ENCODE data around the gene GPR142. TPM values are rescaled to one million over a fixed set of nuclear protein-coding genes. Genes with fewer than 3 reads are reported as not detected.

The GPR142 gene
- total RNA-seq, 1 donor: not detected

GRCh38 chr17:74408815-74409214, 41.5 kb downstream of the GPR142 start:
- Histone ChIP-seq H3K4me2 (ENCODE audit: insufficient read depth, low read length) (no peak overlapping the region), H4K20me1 (ENCODE audit: insufficient read depth, low read length) (no peaks in the 10 kb centered on the region), H3K79me2 (ENCODE audit: insufficient read depth, low read length) (no peaks in the 10 kb centered on the region), H3K9me3 (ENCODE audit: low read depth, low read length) (no peaks in the 10 kb centered on the region), H3K27ac (ENCODE audit: low read depth, low read length) (no peak overlapping the region), H3K27me3 (ENCODE audit: insufficient read depth, low read length) (no peaks in the 10 kb centered on the region), H3K4me1 (ENCODE audit: insufficient read depth, low read length) (no peaks in the 10 kb centered on the region), H2AFZ (ENCODE audit: low read length) (no peak overlapping the region), H3K4me3 (ENCODE audit: insufficient read depth, low read length) (no peak overlapping the region), H3K36me3 (ENCODE audit: insufficient read depth, low read length) (no peaks in the 10 kb centered on the region)
- TF ChIP-seq CTCF (IDR thresholded peaks at IDR 0.05; ENCODE audit: extremely low read depth, low read depth, low read length): no peak
- no peak for DNase-seq (ENCODE audit: insufficient read length, low spot score, missing footprints)

DNA sequence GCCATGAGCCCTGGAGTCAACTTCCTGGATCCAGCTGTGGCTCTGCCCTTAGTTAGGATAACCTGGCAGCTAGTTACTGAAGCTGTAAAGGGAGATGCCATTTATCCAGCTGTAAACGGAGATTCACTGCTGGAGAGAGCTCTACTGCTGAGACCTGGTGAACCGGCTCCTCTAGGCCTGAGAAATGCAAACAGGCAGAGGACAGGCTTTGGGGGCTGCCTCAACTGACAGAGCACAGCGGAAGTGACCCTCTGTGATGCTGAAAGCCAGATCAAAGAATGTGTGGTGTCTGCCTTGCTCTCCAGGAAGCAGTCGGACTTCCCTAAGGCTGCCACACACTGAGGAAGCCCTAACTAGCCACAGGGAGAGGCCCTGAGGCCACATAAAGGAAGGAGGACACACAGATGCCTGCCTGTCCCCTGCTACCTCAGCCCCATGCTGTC, 42.7 kb downstream of the GPR142 start:
- Histone ChIP-seq H3K9me3 (ENCODE audit: low read depth, low read length) (no peaks in the 10 kb centered on the region), H3K27ac (ENCODE audit: low read depth, low read length) (no peak overlapping the region), H3K79me2 (ENCODE audit: insufficient read depth, low read length) (no peaks in the 10 kb centered on the region), H4K20me1 (ENCODE audit: insufficient read depth, low read length) (no peaks in the 10 kb centered on the region), H3K4me1 (ENCODE audit: insufficient read depth, low read length) (no peaks in the 10 kb centered on the region), H3K27me3 (ENCODE audit: insufficient read depth, low read length) (no peaks in the 10 kb centered on the region), H3K4me3 (ENCODE audit: insufficient read depth, low read length) (no peak overlapping the region), H3K4me2 (ENCODE audit: insufficient read depth, low read length) (no peak overlapping the region), H3K36me3 (ENCODE audit: insufficient read depth, low read length) (no peaks in the 10 kb centered on the region), H2AFZ (ENCODE audit: low read length) (no peak overlapping the region)
- DNase-seq (ENCODE audit: insufficient read length, low spot score, missing footprints): peak; percentile 18
- no peak for TF ChIP-seq CTCF (IDR thresholded peaks at IDR 0.05; ENCODE audit: extremely low read depth, low read depth, low read length)

- H4K20me1 ChIP-seq (ENCODE audit: insufficient read depth, low read length): no peaks in the 10 kb centered on the region
- no peaks in the 10 kb centered on the region for H3K36me3 ChIP-seq (ENCODE audit: insufficient read depth, low read length)
- no peak overlapping the region for H3K4me2 ChIP-seq (ENCODE audit: insufficient read depth, low read length)
- no peaks in the 10 kb centered on the region for H3K27me3 ChIP-seq (ENCODE audit: insufficient read depth, low read length)
- H3K27ac ChIP-seq (ENCODE audit: low read depth, low read length): no peak overlapping the region
- no peaks in the 10 kb centered on the region for H3K79me2 ChIP-seq (ENCODE audit: insufficient read depth, low read length)
- no peak overlapping the region for H2AFZ ChIP-seq (ENCODE audit: low read length)
- no peak for TF ChIP-seq CTCF (IDR thresholded peaks at IDR 0.05; ENCODE audit: extremely low read depth, low read depth, low read length)
- H3K9me3 ChIP-seq (ENCODE audit: low read depth, low read length): no peaks in the 10 kb centered on the region
- no peaks in the 10 kb centered on the region for H3K4me1 ChIP-seq (ENCODE audit: insufficient read depth, low read length)
- no peak for DNase-seq (ENCODE audit: insufficient read length, low spot score, missing footprints)
- H3K4me3 ChIP-seq (ENCODE audit: insufficient read depth, low read length): no peak overlapping the region
Observed at GRCh38 chr17:74412581-74412980, 45.3 kb downstream of the GPR142 start.

DNA sequence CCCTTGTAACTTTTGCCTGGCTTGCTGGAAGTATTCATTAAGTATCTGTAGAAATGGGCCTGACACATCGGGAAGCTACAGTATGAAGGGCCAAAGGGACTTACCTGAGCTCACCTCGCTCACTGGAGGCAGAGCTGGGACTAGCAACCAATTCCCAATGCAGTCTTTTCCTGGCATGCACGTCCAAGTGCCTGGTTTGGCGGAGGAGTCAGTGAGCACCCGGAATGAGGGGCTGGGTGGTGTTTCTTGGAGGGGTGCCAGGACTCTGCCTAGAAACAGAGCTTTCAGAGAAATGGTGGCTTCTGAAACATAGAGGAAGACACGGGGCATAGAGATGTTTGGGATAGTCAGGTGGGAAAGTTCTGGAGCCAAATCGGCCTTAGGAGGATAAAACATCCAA, 46.2 kb downstream of the GPR142 start:
- Histone ChIP-seq H2AFZ (ENCODE audit: low read length) (no peak overlapping the region), H3K9me3 (ENCODE audit: low read depth, low read length) (no peaks in the 10 kb centered on the region), H3K36me3 (ENCODE audit: insufficient read depth, low read length) (no peaks in the 10 kb centered on the region), H3K4me3 (ENCODE audit: insufficient read depth, low read length) (no peak overlapping the region), H3K27ac (ENCODE audit: low read depth, low read length) (no peak overlapping the region), H3K4me1 (ENCODE audit: insufficient read depth, low read length) (no peaks in the 10 kb centered on the region), H3K79me2 (ENCODE audit: insufficient read depth, low read length) (no peaks in the 10 kb centered on the region), H3K27me3 (ENCODE audit: insufficient read depth, low read length) (no peaks in the 10 kb centered on the region), H3K4me2 (ENCODE audit: insufficient read depth, low read length) (no peak overlapping the region), H4K20me1 (ENCODE audit: insufficient read depth, low read length) (no peaks in the 10 kb centered on the region)
- peak; percentile 43 for DNase-seq (ENCODE audit: insufficient read length, low spot score, missing footprints)
- TF ChIP-seq CTCF (IDR thresholded peaks at IDR 0.05; ENCODE audit: extremely low read depth, low read depth, low read length): no peak

Measured in osteoblast (primary cell).